ENCODE measurements around the gene KCNJ6.

KCNJ6 gene

DNA sequence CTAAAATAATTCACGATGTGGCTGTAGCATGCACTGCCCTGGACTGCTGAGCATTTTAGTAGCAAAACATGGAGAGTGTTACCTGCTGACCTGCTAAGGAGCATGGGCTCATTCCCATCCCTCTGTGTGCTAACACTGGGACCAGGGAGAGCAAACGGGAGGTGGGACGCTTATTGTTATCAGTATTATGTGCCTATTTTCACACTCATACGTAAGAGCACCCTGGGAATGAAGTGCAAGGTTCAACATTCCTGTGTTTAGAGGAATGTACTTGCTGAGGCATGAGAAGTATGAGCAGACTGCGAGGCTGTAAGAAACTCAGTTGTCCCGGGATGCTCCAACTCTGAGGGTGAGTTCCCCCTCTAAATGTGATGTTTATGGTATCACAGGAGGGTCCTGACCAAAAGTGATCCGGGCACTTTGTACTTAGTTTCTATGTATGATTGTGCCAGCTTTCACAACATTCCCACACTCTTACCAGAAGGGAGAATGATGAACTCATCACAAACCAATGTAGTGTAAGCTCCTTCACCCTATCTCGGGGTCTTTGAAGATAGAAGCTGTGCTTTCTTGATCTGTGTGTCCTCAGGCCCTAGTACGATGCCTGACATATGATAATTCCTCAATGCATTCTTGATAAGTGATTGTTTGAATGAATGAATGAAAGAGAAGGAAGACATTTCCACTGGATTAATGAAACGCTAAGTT lies 164.8 kb downstream of the KCNJ6 start:
- ATAC-seq: no peak
- TF ChIP-seq BACH2 (CRISPR knock-in tag; IDR thresholded peaks at IDR 0.05; ENCODE audit: borderline replicate concordance) (no peak), ZNF70 (CRISPR knock-in tag; IDR thresholded peaks at IDR 0.05) (no peak), ESRRG (CRISPR knock-in tag; IDR thresholded peaks at IDR 0.05) (no peak), SNAI2 (CRISPR knock-in tag; IDR thresholded peaks at IDR 0.05) (no peak), ARNTL (CRISPR knock-in tag; IDR thresholded peaks at IDR 0.05; ENCODE audit: borderline replicate concordance, low read depth) (no peak), ZFP30 (CRISPR knock-in tag; IDR thresholded peaks at IDR 0.05) (no peak), ZC3H10 (CRISPR knock-in tag; IDR thresholded peaks at IDR 0.05) (no peak), RARB (CRISPR knock-in tag; IDR thresholded peaks at IDR 0.05) (no peak), ZNF8 (CRISPR knock-in tag; IDR thresholded peaks at IDR 0.05) (no peak), TCF4 (CRISPR knock-in tag; IDR thresholded peaks at IDR 0.05; ENCODE audit: borderline replicate concordance) (no peak), CSDC2 (CRISPR knock-in tag; IDR thresholded peaks at IDR 0.05) (no peak), GLIS3 (CRISPR knock-in tag; IDR thresholded peaks at IDR 0.05) (no peak), PPARA (CRISPR knock-in tag; IDR thresholded peaks at IDR 0.05; ENCODE audit: borderline replicate concordance) (no peak)
- TF ChIP-seq, protein P1, sequence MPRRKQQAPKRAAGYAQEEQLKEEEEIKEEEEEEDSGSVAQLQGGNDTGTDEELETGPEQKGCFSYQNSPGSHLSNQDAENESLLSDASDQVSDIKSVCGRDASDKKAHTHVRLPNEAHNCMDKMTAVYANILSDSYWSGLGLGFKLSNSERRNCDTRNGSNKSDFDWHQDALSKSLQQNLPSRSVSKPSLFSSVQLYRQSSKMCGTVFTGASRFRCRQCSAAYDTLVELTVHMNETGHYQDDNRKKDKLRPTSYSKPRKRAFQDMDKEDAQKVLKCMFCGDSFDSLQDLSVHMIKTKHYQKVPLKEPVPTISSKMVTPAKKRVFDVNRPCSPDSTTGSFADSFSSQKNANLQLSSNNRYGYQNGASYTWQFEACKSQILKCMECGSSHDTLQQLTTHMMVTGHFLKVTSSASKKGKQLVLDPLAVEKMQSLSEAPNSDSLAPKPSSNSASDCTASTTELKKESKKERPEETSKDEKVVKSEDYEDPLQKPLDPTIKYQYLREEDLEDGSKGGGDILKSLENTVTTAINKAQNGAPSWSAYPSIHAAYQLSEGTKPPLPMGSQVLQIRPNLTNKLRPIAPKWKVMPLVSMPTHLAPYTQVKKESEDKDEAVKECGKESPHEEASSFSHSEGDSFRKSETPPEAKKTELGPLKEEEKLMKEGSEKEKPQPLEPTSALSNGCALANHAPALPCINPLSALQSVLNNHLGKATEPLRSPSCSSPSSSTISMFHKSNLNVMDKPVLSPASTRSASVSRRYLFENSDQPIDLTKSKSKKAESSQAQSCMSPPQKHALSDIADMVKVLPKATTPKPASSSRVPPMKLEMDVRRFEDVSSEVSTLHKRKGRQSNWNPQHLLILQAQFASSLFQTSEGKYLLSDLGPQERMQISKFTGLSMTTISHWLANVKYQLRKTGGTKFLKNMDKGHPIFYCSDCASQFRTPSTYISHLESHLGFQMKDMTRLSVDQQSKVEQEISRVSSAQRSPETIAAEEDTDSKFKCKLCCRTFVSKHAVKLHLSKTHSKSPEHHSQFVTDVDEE (CRISPR knock-in tag; IDR thresholded peaks at IDR 0.05): no peak
- TF ChIP-seq, protein P2, sequence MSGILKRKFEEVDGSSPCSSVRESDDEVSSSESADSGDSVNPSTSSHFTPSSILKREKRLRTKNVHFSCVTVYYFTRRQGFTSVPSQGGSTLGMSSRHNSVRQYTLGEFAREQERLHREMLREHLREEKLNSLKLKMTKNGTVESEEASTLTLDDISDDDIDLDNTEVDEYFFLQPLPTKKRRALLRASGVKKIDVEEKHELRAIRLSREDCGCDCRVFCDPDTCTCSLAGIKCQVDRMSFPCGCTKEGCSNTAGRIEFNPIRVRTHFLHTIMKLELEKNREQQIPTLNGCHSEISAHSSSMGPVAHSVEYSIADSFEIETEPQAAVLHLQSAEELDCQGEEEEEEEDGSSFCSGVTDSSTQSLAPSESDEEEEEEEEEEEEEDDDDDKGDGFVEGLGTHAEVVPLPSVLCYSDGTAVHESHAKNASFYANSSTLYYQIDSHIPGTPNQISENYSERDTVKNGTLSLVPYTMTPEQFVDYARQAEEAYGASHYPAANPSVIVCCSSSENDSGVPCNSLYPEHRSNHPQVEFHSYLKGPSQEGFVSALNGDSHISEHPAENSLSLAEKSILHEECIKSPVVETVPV (CRISPR knock-in tag; IDR thresholded peaks at IDR 0.05): no peak
- TF ChIP-seq, protein P3, sequence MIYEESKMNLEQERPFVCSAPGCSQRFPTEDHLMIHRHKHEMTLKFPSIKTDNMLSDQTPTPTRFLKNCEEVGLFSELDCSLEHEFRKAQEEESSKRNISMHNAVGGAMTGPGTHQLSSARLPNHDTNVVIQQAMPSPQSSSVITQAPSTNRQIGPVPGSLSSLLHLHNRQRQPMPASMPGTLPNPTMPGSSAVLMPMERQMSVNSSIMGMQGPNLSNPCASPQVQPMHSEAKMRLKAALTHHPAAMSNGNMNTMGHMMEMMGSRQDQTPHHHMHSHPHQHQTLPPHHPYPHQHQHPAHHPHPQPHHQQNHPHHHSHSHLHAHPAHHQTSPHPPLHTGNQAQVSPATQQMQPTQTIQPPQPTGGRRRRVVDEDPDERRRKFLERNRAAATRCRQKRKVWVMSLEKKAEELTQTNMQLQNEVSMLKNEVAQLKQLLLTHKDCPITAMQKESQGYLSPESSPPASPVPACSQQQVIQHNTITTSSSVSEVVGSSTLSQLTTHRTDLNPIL (CRISPR knock-in tag; IDR thresholded peaks at IDR 0.05; ENCODE audit: low read depth): no peak
- TF ChIP-seq, protein P4, sequence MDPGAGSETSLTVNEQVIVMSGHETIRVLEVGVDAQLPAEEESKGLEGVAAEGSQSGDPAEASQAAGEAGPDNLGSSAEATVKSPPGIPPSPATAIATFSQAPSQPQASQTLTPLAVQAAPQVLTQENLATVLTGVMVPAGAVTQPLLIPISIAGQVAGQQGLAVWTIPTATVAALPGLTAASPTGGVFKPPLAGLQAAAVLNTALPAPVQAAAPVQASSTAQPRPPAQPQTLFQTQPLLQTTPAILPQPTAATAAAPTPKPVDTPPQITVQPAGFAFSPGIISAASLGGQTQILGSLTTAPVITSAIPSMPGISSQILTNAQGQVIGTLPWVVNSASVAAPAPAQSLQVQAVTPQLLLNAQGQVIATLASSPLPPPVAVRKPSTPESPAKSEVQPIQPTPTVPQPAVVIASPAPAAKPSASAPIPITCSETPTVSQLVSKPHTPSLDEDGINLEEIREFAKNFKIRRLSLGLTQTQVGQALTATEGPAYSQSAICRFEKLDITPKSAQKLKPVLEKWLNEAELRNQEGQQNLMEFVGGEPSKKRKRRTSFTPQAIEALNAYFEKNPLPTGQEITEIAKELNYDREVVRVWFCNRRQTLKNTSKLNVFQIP (CRISPR knock-in tag; IDR thresholded peaks at IDR 0.05; ENCODE audit: borderline replicate concordance, low read depth): no peak
- TF ChIP-seq, protein P5, sequence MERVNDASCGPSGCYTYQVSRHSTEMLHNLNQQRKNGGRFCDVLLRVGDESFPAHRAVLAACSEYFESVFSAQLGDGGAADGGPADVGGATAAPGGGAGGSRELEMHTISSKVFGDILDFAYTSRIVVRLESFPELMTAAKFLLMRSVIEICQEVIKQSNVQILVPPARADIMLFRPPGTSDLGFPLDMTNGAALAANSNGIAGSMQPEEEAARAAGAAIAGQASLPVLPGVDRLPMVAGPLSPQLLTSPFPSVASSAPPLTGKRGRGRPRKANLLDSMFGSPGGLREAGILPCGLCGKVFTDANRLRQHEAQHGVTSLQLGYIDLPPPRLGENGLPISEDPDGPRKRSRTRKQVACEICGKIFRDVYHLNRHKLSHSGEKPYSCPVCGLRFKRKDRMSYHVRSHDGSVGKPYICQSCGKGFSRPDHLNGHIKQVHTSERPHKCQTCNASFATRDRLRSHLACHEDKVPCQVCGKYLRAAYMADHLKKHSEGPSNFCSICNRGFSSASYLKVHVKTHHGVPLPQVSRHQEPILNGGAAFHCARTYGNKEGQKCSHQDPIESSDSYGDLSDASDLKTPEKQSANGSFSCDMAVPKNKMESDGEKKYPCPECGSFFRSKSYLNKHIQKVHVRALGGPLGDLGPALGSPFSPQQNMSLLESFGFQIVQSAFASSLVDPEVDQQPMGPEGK (CRISPR knock-in tag; IDR thresholded peaks at IDR 0.05; ENCODE audit: borderline replicate concordance): no peak

DNA sequence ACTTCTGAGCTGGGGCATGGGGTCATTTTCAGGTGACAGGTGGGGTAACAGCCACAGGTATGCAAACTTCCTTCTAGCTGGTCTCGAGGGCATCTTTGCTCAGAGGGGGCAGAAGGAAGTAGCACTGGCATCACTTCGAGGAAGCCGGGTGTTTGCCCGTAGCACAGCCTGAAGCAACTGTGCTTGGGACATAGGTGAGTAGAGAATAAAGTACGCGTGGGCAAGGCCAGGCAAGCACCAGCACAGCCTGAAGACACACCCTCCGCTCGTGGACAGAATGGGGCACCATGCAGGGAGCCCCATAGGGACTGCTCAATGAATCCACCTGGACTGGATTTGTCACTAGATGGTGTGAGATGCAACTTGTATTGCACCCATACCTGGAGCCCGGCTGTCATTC lies 167.1 kb downstream of the KCNJ6 start:
- no peak for ATAC-seq
- TF ChIP-seq ZNF70 (CRISPR knock-in tag; IDR thresholded peaks at IDR 0.05): no peak
- no peak for TF ChIP-seq PPARA (CRISPR knock-in tag; IDR thresholded peaks at IDR 0.05; ENCODE audit: borderline replicate concordance)
- no peak for TF ChIP-seq GLIS3 (CRISPR knock-in tag; IDR thresholded peaks at IDR 0.05)

DNA sequence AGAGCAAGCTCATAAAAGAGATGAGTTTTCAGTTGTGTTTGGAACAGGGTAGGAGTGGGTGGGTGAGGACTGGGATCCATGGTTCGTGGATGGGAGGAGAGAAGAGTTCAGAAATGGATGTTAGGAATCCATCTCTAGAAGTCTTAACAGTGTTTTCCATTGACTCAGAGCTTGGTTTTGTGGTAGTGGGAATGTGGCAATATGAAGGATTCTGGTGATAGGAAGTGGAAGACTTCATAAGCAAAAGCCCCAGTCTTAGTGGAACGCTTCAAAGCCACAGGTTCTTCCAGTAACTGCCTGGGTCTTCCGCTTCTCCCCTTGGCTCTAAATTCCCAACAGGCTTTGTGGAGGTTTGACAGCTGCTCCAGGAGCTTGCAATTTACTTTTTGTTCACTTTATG lies 167.9 kb downstream of the KCNJ6 start:
- no peak for ATAC-seq
- no peak for TF ChIP-seq ZFP3 (CRISPR knock-in tag; IDR thresholded peaks at IDR 0.05)
- TF ChIP-seq GLIS3 (CRISPR knock-in tag; IDR thresholded peaks at IDR 0.05): no peak
- TF ChIP-seq BACH2 (CRISPR knock-in tag; IDR thresholded peaks at IDR 0.05; ENCODE audit: borderline replicate concordance): no peak
- TF ChIP-seq ZC3H10 (CRISPR knock-in tag; IDR thresholded peaks at IDR 0.05): no peak
- TF ChIP-seq, protein P1 (CRISPR knock-in tag; IDR thresholded peaks at IDR 0.05): no peak
- no peak for TF ChIP-seq OSR1 (CRISPR knock-in tag; IDR thresholded peaks at IDR 0.05)

Data from SK-N-SH treated with all-trans-retinoic acid at 6 μM for 48 hours (cell line).